Activated CD4-positive, alpha-beta T cell treated with anti-CD3 and anti-CD28 coated beads, Interleukin-10, Interleukin-2, amounts not matched to agents 100 ng/mL and 50 ng/mL, durations not matched to agents 16 hours and 8 hours (primary cell): ENCODE data around the gene KCNE5.
"Not testable (repeated sequence)": the region's sequence is repeated elsewhere in the genome, so short reads cannot be mapped to it uniquely, and the experiment has no call there.

Experiments
- DNase-seq: peaks from one replicate; pipeline ENCODE4 v3.0.0-alpha.2; 2020

The KCNE5 gene, protein sequence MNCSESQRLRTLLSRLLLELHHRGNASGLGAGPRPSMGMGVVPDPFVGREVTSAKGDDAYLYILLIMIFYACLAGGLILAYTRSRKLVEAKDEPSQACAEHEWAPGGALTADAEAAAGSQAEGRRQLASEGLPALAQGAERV

DNA sequence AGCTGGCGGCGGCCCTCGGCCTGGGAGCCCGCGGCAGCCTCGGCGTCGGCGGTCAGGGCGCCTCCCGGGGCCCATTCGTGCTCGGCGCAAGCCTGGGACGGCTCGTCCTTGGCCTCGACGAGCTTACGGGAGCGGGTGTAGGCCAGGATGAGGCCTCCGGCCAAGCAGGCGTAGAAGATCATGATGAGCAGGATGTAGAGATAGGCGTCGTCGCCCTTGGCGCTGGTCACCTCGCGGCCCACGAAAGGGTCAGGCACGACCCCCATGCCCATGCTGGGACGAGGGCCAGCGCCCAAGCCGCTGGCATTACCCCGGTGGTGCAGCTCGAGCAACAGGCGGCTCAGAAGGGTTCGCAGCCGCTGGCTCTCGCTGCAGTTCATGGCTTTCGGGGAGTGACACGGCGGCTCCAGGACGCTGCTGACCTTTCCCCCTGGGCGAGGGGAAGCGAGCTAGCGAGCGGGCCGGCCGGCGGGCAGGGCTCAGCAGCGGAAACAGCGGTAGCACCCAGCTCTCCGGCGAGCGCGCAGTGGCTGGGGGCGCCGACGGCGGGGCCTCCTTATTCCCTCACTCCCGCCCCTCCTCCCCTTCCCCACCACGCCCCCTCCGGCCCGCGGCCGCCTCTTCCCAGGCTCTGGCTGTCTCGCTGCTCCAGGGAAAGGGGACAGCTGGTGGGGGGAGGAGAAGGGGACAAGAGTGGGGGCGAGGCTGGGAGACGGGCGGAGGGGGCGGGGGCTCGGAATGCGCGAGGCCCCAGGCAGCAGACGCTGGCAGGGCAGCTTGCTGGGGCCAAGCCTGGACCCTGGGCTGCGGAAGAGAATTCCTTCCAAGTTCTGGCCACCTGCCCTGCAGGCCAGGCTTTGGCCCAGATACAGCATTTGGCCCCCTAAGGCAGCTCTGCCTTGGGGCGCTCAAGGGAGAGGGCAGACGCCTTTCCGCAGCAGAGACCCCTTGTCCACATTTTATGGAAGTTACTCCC, at the start of gene KCNE5:
TSS of gene KCNE5 (minus strand) at position 532 of the 976 bp plus-strand sequence. CDS start at position 380, 152 bp downstream.
- no peak for DNase-seq

DNA sequence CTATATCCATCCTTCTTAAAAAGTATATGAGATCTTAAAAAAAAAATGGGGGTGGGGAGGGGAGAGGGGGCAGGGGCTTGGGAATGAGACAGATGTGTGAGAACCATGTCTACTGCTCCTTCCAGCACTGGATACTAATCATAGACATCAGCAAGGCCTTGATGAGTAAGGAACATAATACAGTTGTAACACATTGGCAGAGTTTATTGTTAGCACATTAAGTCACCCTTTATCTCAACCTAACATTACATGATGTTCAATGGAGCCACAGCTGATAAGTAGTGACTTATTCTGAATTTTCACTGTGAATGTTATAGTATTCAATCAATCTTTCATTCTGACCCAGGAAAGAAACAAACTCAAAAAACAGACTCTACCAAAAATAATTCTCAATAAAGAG, 47.3 kb upstream of the KCNE5 start:
- DNase-seq = no peak

DNA sequence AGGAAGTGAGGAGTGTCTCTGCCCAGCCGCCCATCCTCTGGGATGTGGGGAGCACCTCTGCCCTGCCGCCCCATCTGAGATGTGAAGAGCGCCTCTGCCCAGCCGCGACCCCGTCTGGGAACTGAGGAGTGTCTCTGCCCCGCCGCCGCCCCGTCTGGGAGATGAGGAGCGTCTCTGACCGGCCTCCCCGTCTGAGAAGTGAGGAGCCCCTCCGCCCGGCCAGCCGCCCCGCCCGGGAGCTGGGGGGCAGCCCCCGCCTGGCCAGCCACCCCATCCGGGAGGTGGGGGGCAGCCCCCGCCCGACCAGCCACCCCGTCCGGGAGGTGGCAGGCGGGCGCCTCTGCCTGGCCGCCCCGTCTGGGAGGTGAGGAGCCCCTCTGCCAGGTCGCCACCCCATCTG, 46.2 kb upstream of the KCNE5 start:
- not testable (repeated sequence) for DNase-seq

DNA sequence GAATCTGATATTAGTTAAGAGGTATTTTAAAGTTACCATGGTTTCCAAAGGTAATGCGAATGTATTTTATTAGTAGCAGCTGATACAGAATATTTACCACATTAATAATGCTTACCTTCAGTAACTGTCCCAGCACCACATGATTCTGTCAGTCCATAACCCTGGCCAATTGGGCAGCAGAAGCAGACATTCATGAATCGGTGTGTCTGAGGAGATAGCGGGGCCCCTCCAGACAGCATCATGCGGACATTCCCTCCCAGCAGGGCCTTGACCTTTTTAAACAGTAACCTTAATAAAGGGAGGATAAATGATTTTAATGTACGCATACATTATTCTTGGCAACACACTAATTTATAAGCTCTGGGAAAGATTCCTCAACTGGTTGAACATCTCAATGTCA, 43.0 kb upstream of the KCNE5 start:
- no peak for DNase-seq

DNA sequence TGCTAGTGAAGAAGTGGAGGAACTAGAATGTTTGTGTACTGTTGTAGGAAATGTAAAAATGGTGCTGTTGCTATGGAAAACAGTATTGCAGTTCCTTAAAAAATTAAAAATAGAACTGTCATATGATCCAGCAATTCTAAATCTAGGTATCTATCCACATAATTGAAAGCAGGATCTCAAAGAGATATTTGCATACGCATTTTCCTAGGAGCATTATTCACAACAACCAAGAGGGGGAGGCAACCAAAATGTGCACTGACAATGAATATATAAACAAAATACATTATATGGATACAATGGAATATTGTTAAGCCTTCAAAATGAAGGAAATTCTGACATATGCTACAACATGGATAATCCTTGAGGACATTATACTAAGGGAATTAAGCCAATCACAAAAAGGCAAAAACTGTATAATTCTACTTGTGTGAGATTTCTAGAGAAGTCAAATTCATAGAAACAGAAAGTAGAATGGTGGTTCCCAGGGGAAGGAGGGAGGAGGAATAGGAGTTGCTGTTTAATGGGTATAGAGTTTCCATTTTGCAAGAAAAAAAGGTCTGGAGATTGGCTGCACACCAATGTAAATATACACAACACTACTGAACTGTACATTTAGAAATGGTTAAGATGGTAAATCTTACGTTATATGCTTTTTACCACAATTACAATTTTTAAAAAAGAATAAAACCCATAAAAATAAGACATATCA, 35.6 kb upstream of the KCNE5 start:
- no peak for DNase-seq

DNA sequence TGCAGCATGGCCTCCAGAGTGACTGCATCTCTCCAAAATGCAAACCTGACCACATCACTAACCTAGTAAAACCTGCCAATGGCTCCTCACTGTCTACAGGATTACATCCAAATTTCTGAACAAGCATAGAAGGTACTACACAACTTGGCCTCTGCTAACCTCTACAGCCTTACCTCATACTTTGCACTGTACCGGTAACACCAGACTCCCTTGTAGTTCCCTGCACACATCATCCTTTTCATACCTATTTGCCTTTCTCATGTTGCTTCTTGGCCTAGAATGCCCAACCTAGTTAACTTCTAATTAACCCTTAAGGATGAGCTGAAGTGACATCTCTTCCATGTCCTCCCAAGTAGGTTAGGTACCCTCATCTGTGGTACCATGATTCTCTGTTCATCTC, 33.4 kb upstream of the KCNE5 start:
- no peak for DNase-seq

DNA sequence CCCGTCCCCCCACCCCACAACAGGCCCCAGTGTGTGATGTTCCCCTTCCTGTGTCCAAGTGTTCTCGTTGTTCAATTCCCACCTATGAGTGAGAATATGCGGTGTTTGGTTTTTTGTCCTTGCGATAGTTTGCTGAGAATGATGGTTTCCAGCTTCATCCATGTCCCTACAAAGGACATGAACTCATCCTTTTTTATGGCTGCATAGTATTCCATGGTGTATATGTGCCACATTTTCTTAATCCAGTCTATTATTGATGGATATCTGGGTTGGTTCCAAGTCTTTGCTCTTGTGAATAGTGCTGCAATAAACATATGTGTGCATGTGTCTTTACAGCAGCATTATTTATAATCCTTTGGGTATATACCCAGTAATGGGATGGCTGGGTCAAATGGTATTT, 32.4 kb upstream of the KCNE5 start:
- DNase-seq = not testable (repeated sequence)

DNA sequence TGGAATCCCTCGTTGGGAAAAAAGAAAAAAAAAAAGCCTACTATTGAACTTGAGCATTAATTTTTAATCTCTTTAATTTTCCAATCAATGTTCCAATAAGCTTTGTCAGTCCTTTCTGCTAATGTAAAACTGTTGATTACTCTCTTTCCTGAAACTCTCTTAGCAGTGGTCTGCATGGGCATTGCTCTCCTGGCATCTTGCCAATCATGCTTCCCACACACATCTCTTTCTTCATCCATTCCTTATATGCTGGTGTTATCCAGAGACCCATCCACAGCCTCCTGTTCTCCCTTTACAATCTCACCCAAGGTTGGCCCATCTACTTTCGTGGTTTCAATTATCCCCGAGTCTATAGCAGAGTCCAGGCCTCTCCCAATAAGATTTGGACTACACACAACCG, 31.8 kb upstream of the KCNE5 start:
- DNase-seq = no peak

DNA sequence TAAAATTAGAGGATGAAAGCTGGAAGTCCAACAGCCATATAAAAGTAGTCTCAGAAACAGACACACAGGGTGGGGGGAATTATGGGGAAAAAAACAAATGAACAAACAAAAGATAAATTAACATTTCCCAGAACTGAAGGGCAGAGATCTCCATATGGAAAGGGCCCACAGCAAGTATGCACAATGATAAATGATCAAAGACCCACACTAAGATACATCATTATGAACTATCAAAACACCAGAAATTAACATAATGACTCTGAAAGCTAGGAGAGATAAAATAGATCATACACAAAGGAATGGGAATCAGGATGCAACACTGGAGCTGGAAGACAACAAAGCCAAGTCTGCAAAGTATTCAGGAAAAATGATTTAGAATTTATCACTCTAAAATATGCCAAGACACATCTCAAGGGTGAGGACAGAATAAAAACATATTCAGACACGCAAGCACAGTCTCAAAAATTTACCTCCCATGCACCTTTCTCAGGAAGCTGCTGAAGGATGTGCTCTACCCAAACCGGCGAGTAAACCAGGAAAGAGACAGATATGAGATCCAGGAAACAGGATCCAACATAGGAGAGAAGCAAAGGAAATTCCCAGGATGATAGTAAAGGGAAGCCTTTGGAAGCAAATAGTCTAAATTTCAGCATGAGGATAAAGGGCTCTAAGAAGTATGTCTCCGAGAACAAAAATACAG, 30.7 kb upstream of the KCNE5 start:
- DNase-seq = no peak

DNA sequence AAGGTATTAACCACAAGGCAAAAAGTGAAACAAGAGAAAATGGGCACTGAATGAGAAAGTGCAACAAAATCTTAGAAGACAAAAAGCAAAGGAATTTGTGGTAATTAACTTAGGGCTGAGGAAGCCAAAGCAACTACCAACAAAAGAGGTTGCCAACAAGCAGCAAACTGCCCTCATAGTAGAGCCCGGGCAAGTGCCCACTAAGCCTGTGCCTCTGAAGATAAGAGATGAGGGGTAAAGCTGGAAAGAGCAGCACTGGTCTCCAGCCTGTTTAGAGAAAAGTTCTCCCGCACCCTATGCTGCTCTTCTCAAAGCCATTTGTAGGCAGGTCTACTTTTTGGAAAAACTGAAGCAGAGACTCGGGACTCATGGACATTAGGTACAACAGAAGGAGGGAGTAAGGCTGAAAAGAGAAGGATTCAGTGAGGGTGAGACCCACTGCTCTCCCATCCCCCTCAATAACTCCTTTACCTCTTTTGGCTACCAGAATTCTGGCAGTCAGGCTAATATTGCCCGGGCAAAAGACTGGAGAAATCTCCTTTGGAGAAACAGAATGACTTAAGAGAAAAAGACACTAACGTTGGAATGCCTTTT, 29.6 kb upstream of the KCNE5 start:
- no peak for DNase-seq

DNA sequence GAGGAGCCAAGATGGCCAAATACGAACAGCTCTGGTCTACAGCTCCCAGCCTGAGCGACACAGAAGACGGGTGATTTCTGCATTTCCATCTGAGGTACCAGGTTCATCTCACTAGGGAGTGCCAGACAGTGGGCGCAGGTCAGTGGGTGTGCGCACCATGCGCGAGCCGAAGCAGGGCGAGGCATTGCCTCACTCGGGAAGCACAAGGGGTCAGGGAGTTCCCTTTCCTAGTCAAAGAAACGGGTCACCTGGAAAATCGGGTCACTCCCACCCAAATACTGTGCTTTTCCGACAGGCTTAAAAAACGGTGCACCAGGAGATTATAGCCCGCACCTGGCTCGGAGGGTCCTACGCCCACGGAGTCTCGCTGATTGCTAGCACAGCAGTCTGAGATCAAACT, 19.7 kb upstream of the KCNE5 start:
- DNase-seq = not testable (repeated sequence)

DNA sequence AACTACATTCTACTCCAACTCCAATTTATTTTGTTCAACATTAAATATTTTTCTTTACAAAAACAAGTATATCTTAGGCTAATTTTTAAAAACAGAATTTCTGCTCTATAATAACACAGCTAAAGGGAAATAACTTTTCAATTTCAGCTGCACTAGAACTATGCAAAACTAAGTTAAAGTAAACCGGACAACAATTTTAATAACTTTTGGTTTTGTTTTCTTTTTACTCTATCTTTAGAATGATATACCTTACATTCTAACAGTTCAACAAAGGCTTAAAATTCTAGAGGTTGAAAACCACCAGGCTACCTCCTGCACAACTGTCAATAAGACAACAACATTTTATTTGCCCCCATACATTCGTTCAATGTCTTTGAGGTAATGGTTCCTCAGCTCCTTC, 18.7 kb upstream of the KCNE5 start:
- no peak for DNase-seq

DNA sequence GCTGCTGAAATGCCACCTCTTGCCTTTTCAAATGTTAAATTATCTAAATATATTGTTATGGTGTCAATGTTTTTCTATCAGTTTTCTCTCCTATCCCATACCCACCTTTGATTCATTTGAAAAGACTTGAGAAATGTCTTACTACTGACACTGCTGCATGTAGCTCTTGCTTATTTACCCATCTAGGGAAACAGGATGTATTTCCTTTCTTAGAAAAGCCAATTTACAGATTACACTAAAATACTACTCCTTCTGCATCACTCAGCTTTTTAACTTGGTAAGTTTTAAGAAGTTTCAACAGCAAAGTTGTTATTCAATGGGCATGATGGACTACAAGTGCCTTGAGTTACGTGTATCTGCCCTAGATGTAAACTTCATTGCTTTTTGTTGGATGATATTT, 13.2 kb upstream of the KCNE5 start:
- no peak for DNase-seq

DNA sequence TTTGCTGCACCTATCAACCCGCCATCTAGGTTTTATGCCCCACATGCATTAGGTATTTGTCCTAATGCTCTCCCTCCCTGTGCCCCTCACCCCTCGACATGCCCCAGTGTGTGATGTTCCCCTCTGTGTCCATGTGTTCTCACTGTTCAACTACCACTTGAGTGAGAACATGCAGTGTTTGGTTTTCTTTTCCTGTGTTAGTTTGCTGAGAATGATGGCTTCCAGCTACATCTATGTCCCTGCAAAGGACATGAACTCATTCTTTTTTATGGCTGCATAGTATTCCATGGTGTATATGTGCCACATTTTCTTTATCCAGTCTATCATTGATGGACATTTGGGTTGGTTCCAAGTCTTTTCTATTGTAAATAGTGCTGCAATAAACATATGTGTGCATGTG, 12.5 kb upstream of the KCNE5 start:
- DNase-seq = not testable (repeated sequence)

DNA sequence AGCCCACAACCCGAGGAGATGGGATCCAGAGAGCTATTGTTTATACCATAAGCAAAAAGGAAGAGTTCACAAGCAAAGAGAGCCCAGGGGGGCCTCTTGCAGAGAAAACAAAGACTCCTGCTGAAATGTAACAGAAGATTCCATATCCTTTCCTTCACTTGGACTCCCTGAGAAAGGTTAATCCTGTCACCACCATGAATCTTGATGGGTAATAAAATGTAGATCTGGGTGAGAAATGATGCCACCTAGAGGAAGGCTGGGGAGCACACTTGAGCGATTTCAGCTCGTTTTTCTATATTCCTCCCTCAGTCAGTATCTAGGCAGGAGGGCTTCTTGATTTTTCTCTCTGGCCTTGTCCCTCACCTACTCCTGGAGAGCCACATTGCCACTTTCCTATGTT, 10.2 kb upstream of the KCNE5 start:
- DNase-seq = peak; percentile 13

DNA sequence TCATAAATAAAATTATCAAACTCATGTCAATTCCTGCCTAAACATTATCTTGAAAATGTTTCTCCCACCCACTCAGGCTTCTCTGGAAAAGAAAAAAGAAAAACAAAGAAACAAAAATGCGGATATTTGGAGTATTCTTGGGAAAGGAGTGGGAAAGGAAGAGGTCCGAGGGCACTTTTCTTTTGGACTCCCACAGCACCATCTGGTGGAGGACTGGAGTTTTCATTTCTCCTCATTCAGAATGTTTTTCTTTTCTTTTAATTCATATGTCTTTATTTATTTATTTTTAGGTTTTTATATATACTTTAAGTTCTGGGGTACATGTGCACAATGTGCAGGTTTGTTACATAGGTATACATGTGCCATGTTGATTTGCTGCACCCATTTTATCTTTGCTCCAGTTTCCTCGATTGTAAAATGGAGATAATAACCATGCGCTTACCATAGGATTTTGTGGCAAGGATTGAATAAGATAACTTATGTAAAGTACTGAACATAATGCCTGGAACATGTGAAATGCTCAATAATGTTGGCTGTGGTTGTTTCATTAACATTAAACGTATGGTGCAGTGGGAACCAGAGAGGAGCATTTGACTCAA, 8.0 kb upstream of the KCNE5 start:
- DNase-seq = no peak

DNA sequence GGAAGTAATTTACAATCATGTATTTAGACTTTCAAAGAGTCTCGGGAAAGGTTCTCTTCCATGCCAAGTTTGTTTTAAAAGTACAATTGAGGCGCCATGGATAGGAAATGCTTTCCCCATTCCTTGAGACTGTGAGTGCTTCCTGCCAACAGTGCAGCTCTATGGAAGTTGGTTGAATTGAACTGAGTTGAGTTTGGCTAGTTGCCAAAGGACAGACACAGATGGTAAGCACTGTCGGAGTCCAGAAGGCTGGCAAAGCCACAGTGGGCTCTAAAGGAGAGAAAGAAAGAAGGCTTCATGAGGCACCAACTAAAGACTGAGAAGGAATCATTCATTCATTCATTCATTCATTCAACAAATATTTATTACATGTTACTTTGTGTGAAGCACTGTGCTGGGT, 4.3 kb upstream of the KCNE5 start:
- no peak for DNase-seq

DNA sequence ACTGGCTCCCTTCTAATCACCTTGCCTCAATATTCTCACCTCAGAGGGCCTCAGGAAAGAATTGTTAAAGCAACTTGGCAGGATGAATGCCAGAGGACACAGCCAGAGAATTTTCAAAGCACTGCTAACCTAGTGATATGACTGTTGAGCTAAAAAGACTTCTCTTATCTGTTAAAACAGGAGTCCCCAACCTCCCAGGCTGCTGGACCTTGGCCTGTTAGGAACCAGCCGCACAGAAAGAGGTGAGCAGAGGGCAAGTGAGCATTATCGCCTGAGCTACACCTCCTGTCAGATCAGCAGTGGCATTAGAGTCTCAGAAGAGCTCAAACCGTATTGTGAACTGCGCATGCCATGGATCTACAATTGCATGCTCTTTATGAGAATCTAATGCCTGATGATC, 1.7 kb upstream of the KCNE5 start:
- no peak for DNase-seq

DNA sequence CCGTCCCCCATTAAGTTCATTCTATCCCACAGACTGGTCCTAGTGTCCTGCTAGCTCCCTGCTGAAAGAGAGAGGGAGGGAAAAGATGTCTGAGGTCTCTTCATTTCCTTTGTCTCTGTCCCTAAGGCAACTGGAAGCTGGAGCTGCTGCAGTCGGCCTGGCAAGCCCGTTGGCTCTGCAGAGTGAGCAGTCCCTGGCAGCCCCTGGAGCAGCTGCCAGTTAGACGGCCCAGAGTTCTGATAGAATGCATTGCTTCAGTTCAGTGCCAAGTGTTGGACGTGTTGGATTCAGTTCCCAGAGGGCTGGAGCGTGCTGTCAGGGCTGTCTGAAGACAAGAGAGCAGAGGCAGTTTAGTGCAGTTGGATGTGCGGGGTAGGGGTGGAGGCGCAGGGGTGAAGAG, 975 bp downstream of the KCNE5 start:
- DNase-seq = no peak

DNA sequence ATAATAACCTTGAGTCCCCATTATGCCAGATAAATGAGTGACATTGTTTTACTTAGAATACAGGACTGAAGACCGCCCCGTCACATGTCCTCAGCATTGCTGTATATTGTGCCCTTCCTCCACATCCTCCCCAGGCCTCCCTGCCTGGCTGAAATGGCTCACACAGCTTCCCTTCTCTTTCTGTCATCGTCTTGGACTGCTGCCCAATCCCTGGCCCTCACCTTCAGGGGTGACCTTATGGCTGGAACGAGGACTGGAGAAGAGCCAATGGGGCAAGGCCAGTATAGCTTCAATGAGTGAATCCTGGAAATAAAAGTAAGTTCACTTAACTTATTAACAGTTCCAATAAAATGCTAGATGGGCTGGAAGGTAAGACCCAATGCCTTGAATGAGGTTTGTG, 2.7 kb downstream of the KCNE5 start:
- DNase-seq = no peak

DNA sequence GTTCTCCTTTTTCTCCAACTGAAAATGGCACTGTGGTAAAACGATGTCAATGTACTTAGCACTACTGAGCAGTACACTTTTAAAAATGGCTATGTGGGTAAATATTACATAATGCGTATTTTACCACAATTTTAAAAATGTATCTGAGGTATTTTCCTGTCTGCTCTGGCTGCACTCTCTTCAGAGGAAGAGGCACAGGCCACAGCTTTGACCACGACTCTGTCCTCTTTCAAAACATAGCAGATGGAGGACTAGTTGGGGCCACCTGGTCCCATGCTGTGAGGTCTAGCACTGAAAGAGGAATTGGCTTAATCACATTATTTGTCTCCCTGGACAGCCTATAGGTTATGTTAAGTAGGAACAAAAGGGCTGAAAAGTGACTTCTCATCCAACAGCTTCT, 5.2 kb downstream of the KCNE5 start:
- DNase-seq = no peak

DNA sequence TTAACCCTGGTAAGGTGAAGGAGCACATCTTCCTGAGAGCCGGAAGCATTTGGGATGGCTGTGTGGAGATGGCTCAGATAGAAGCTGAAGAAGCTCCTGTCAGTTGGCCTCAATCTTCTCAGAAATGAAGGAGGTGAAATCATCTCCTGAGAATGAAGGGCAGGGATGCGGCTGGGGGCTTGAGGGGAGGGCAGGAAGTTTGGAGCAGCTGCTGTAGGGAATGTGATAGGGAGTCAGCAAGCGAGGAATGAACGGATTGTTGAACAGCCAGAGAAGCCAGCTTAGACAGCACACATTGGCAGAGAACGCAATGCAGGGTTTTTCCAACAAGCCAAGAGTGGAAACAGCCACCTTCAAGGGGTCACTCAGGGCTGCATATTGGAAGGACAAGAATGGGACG, 10.0 kb downstream of the KCNE5 start:
- DNase-seq = no peak
